HEK293 (cell line): ENCODE data around the gene SERPINA1.

Experiments
- CTCF ChIA-PET: fragments of 350-600 bp; formaldehyde crosslinking; extraction: SDS; loops from one replicate; lab custom pipeline; 2021; ENCODE audit warnings: antibody characterized with exemption; lab: Yijun Ruan, JAX
- POLR2A ChIA-PET: fragments of 300-600 bp; formaldehyde crosslinking; extraction: SDS; loops from one replicate; lab custom pipeline; 2020; ENCODE audit warnings: antibody characterized with exemption, inconsistent platforms; lab: Yijun Ruan, JAX
- H3K27ac ChIP-seq: fragments of 200-500 bp; sonication (Bioruptor generic); 2 replicates; pipeline ENCODE4 v1.5.1; 2014; ENCODE audit warnings: low read depth, low read length, control low read depth, inconsistent platforms; ENCODE audit errors: extremely low read depth
- H3K36me3 ChIP-seq, 2 experiments: fragments of 200-500 bp in 1 of 2; sonication (Bioruptor generic) in 1 of 2; 1 replicate in 1 of 2; 2 replicates in 1 of 2; pipeline ENCODE4 v1.5.1; 2014 to 2017; ENCODE audit warnings: inconsistent platforms in 2 of 2, low read length in 2 of 2; ENCODE audit not compliant: control insufficient read depth in 2 of 2, insufficient read depth in 1 of 2
- H3K4me1 ChIP-seq: fragments of 200-500 bp; sonication (Bioruptor generic); 2 replicates; pipeline ENCODE4 v1.5.1; 2014; ENCODE audit warnings: mild to moderate bottlenecking, low read length, inconsistent platforms; ENCODE audit not compliant: control insufficient read depth, insufficient read depth
- H3K4me3 ChIP-seq: 2 replicates; pipeline ENCODE4 v1.5.1; 2011; ENCODE audit warnings: low read depth, mild to moderate bottlenecking, control low read depth, low read length, moderate library complexity
- H3K9me3 ChIP-seq: fragments of 200-500 bp; sonication (Bioruptor generic); 2 replicates; pipeline ENCODE4 v1.5.1; 2014; ENCODE audit warnings: low read depth, low read length, inconsistent platforms; ENCODE audit not compliant: control insufficient read depth, insufficient read depth
- AEBP2 ChIP-seq: fragments of 450-650 bp; formaldehyde crosslinking; IDR thresholded peaks from 2 replicates; pipeline ENCODE4 v1.5.1; 2016; ENCODE audit warnings: missing biosample characterization, missing genetic modification characterization, borderline replicate concordance
- CTCF ChIP-seq: fragments of 450-650 bp; formaldehyde crosslinking; IDR thresholded peaks from 2 replicates; pipeline ENCODE4 v1.5.1; 2016; ENCODE audit warnings: missing biosample characterization, missing genetic modification characterization
- GLIS1 ChIP-seq: fragments of 450-650 bp; formaldehyde crosslinking; IDR thresholded peaks from 2 replicates; pipeline ENCODE4 v1.5.1; 2016; ENCODE audit warnings: missing biosample characterization, missing genetic modification characterization
- KLF1 ChIP-seq: fragments of 450-650 bp; formaldehyde crosslinking; IDR thresholded peaks from 2 replicates; pipeline ENCODE4 v1.5.1; 2016; ENCODE audit warnings: missing biosample characterization, missing genetic modification characterization
- MYNN ChIP-seq: fragments of 450-650 bp; formaldehyde crosslinking; IDR thresholded peaks from 2 replicates; pipeline ENCODE4 v1.5.1; 2016; ENCODE audit warnings: missing biosample characterization, missing genetic modification characterization, borderline replicate concordance
- SALL2 ChIP-seq: fragments of 450-650 bp; formaldehyde crosslinking; IDR thresholded peaks from 2 replicates; pipeline ENCODE4 v1.5.0; 2017; ENCODE audit warnings: missing biosample characterization, mild to moderate bottlenecking, missing genetic modification characterization, borderline replicate concordance
- SETDB1 ChIP-seq: IDR thresholded peaks from one replicate; pipeline ENCODE4 v1.6.1; 2017; ENCODE audit warnings: mild to moderate bottlenecking, low read length, moderate library complexity, mixed read lengths; ENCODE audit not compliant: insufficient read length
- TRIM28 ChIP-seq: IDR thresholded peaks from 2 replicates; pipeline ENCODE4 v1.6.1; 2011; ENCODE audit warnings: low read length, control low read depth, borderline replicate concordance
- ZBTB11 ChIP-seq: fragments of 450-650 bp; formaldehyde crosslinking; conservative IDR thresholded peaks from 2 replicates; pipeline ENCODE4 v1.5.1; 2016; ENCODE audit warnings: low read depth, missing biosample characterization, missing genetic modification characterization
- ZBTB44 ChIP-seq: fragments of 450-650 bp; IDR thresholded peaks from 2 replicates; pipeline ENCODE4 v1.5.1; 2018; ENCODE audit warnings: missing biosample characterization, mild to moderate bottlenecking, missing genetic modification characterization
- ZFP3 ChIP-seq: fragments of 450-650 bp; formaldehyde crosslinking; IDR thresholded peaks from 2 replicates; pipeline ENCODE4 v1.5.1; 2016; ENCODE audit warnings: low read depth, missing biosample characterization, missing genetic modification characterization
- ZNF112 ChIP-seq: fragments of 450-650 bp; formaldehyde crosslinking; IDR thresholded peaks from 2 replicates; pipeline ENCODE4 v1.5.0; 2017; ENCODE audit warnings: missing biosample characterization, missing genetic modification characterization
- ZNF132 ChIP-seq: fragments of 450-650 bp; formaldehyde crosslinking; IDR thresholded peaks from 2 replicates; pipeline ENCODE4 v1.5.1; 2017; ENCODE audit warnings: missing biosample characterization, missing genetic modification characterization, borderline replicate concordance
- ZNF2 ChIP-seq: fragments of 450-650 bp; formaldehyde crosslinking; IDR thresholded peaks from 2 replicates; pipeline ENCODE4 v1.5.1; 2016; ENCODE audit warnings: missing biosample characterization, missing genetic modification characterization
- ZNF302 ChIP-seq: fragments of 450-650 bp; formaldehyde crosslinking; IDR thresholded peaks from 2 replicates; pipeline ENCODE4 v1.5.1; 2016; ENCODE audit warnings: missing biosample characterization, missing genetic modification characterization, low read depth
- ZNF362 ChIP-seq: fragments of 450-650 bp; formaldehyde crosslinking; IDR thresholded peaks from 2 replicates; pipeline ENCODE4 v1.5.1; 2016; ENCODE audit warnings: missing biosample characterization, missing genetic modification characterization
- ZNF501 ChIP-seq: fragments of 450-650 bp; formaldehyde crosslinking; IDR thresholded peaks from 2 replicates; pipeline ENCODE4 v1.5.1; 2016; ENCODE audit warnings: missing biosample characterization, missing genetic modification characterization
- ZNF560 ChIP-seq: fragments of 450-650 bp; formaldehyde crosslinking; IDR thresholded peaks from 2 replicates; pipeline ENCODE4 v1.5.1; 2017; ENCODE audit warnings: missing biosample characterization, missing genetic modification characterization, borderline replicate concordance
- ZNF610 ChIP-seq: fragments of 450-650 bp; formaldehyde crosslinking; IDR thresholded peaks from 2 replicates; pipeline ENCODE4 v1.5.1; 2016; ENCODE audit warnings: missing biosample characterization, missing genetic modification characterization, borderline replicate concordance
- ZNF629 ChIP-seq: fragments of 450-650 bp; formaldehyde crosslinking; IDR thresholded peaks from 2 replicates; pipeline ENCODE4 v1.5.1; 2017; ENCODE audit warnings: missing biosample characterization, missing genetic modification characterization
- ZNF692 ChIP-seq: fragments of 450-650 bp; formaldehyde crosslinking; IDR thresholded peaks from 2 replicates; pipeline ENCODE4 v1.5.1; 2016; ENCODE audit warnings: missing biosample characterization, missing genetic modification characterization
- ZNF792 ChIP-seq: fragments of 450-650 bp; formaldehyde crosslinking; IDR thresholded peaks from 2 replicates; pipeline ENCODE4 v1.5.1; 2016; ENCODE audit warnings: missing biosample characterization, missing genetic modification characterization

SERPINA1 gene

GRCh38 chr14:94378527-94379290, 9.7 kb downstream of the SERPINA1 start:
- no peak overlapping the region for H3K27ac ChIP-seq
- H3K4me3 ChIP-seq, result no peak overlapping the region
- H3K9me3 ChIP-seq, result no peaks in the 10 kb centered on the region
- TF ChIP-seq GLIS1 (tag by site-specific recombination), result no peak
- no peak for TF ChIP-seq ZNF302
- no peak for TF ChIP-seq KLF1
- no peak for TF ChIP-seq ZNF112 (tag by site-specific recombination)
- TF ChIP-seq ZNF560, result no peak
- no peak for TF ChIP-seq ZNF362
- TF ChIP-seq ZFP3 (tag by site-specific recombination), result no peak
- TF ChIP-seq CTCF, result no peak
- no peak for TF ChIP-seq ZNF692 (tag by site-specific recombination)
- TF ChIP-seq ZNF610 (tag by site-specific recombination), result no peak
- no peak for TF ChIP-seq MYNN (tag by site-specific recombination)
- no peak for TF ChIP-seq ZNF792 (tag by site-specific recombination)
- TF ChIP-seq ZBTB11 (tag by site-specific recombination), result no peak
- TF ChIP-seq, all 188 proteins: peak for 0
- CTCF ChIA-PET, result no interaction called here
- no peaks in the 10 kb centered on the region for H3K36me3 ChIP-seq
- POLR2A ChIA-PET, result no interaction called here
- H3K4me1 ChIP-seq, result no peaks in the 10 kb centered on the region

- CTCF ChIA-PET, result no interaction called here
Observed at GRCh38 chr14:94377866-94378470, 10.4 kb downstream of the SERPINA1 start.

More at GRCh38 chr14:94377866-94378470, 10.4 kb downstream of the SERPINA1 start:
- no peaks in the 10 kb centered on the region for H3K4me1 ChIP-seq
- no peak overlapping the region for H3K27ac ChIP-seq
- no peaks in the 10 kb centered on the region for H3K9me3 ChIP-seq
- H3K4me3 ChIP-seq, result no peak overlapping the region
- no peaks in the 10 kb centered on the region for H3K36me3 ChIP-seq
- TF ChIP-seq ZNF629 (tag by site-specific recombination) (no peak), ZFP3 (tag by site-specific recombination) (no peak), ZNF132 (tag by site-specific recombination) (no peak), TRIM28 (no peak), ZNF501 (tag by site-specific recombination) (no peak), ZBTB44 (tag by site-specific recombination) (no peak), SALL2 (tag by site-specific recombination) (no peak), AEBP2 (tag by site-specific recombination) (no peak), SETDB1 (no peak), ZNF2 (tag by site-specific recombination) (no peak)
- TF ChIP-seq, all 188 proteins: peak for 0
- POLR2A ChIA-PET, result no interaction called here
